ENCODE results near the gene THUMPD2.
A peak's percentile ranks its signal among the peaks of the same experiment; 100 is the strongest.
"Not testable (repeated sequence)": the region's sequence is repeated elsewhere in the genome, so short reads cannot be mapped to it uniquely, and the experiment has no call there.

Gene THUMPD2

DNA sequence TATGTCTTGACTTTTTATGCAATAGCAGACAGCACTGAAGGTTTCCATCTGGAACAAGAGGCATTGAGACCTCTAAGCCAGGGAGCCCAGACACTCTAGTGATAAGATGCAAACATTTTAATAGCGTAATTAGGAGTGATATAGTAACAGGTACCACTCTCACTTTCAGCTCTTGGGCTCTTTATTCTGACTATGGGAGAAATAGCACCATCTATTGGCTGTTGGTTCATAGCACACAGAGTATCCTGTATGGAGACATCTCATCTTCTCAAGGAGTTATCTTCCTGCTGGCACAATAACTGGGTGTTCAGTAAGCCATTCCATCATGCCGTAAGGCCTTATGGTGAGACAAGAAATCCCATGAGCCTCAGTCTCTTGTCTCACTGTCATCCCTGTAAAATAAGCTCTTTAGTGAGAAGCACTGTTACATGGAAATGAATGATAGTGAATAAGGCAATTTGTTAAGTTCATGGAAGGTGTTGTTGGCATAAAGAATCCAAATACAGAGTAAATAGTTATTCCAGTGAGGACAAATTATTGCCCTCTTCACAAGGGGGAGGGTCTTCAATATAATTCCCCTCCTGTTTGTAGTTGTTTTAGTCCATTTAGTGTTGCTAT, 48.3 kb downstream of the THUMPD2 start:
- no peak overlapping the region for H3K4me3 ChIP-seq (ENCODE audit: control insufficient read depth, low read depth, low read length)
- TF ChIP-seq, protein P1, sequence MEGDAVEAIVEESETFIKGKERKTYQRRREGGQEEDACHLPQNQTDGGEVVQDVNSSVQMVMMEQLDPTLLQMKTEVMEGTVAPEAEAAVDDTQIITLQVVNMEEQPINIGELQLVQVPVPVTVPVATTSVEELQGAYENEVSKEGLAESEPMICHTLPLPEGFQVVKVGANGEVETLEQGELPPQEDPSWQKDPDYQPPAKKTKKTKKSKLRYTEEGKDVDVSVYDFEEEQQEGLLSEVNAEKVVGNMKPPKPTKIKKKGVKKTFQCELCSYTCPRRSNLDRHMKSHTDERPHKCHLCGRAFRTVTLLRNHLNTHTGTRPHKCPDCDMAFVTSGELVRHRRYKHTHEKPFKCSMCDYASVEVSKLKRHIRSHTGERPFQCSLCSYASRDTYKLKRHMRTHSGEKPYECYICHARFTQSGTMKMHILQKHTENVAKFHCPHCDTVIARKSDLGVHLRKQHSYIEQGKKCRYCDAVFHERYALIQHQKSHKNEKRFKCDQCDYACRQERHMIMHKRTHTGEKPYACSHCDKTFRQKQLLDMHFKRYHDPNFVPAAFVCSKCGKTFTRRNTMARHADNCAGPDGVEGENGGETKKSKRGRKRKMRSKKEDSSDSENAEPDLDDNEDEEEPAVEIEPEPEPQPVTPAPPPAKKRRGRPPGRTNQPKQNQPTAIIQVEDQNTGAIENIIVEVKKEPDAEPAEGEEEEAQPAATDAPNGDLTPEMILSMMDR (conservative IDR thresholded peaks at IDR 0.05; ENCODE audit: control insufficient read depth, insufficient read depth, low read depth, low read length), result peak; percentile 69
- peak; percentile 42 for DNase-seq (ENCODE audit: low read depth)

DNA sequence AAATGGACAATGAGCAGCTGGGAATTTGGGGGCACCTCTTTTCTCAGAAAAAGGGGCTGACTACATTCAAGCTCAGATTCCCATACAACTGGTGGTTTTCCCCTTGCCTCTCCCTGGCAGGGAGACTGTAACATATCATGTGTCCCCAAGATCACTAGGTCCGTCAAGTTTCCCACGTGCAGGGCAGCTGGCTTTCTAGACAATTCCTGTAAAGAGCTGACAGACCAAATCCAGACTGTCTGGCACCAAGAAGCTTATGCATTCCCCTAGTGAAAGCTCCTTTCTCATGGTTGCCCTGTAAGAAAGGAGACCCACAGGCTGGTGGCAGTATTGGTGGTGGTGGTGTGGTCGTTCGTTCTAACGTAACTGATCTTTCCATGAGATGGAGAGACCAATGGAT, 48.8 kb downstream of the THUMPD2 start:
- no peak for DNase-seq (ENCODE audit: low read depth)
- TF ChIP-seq, protein P1 (conservative IDR thresholded peaks at IDR 0.05; ENCODE audit: control insufficient read depth, insufficient read depth, low read depth, low read length), result no peak
- no peak overlapping the region for H3K4me3 ChIP-seq (ENCODE audit: control insufficient read depth, low read depth, low read length)

DNA sequence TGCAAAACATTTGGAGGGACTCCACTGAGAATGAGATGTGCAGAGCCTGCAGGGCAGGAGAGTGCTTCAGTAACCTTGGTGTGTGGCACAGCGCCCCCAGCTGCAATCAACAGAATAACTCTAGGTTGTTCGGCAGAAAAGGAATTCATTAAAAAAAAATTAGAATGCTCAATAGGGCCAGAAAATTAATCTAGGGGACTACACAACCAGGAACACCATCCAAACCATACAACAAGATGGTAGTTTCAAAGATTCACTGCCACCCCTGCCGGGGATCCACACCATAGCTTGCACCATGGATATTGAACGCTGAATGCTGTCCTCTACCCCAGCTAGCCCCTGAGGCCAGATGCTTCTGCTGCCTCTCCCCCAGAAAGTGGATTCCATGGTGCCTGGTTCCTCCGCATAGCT, 50.1 kb downstream of the THUMPD2 start:
- TF ChIP-seq, protein P1 (conservative IDR thresholded peaks at IDR 0.05; ENCODE audit: control insufficient read depth, insufficient read depth, low read depth, low read length), result peak; percentile 82
- DNase-seq (ENCODE audit: low read depth), result peak; percentile 38

DNA sequence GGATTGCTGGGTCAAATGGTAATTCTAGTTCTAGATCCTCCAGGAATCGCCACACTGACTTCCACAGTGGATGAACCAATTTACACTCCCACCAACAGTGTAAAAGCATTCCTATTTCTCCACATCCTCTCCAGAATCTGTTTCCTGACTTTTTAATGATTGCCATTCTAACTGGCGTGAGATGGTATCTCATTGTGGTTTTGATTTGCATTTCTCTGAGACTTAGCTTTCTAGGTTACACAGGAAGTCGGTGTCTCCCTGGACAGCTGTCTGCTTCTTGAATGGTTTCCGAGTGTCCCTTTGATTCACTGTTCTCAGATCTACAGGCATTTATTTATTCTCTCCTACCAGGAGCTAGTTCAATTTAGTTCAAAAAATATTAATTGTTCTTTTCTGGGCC, 51.0 kb downstream of the THUMPD2 start:
- H3K4me3 ChIP-seq (ENCODE audit: control insufficient read depth, low read depth, low read length); DNase-seq (ENCODE audit: low read depth): not testable (repeated sequence)

More for the DNA sequence above, 50.1 kb downstream of the THUMPD2 start:
- H3K4me3 ChIP-seq (ENCODE audit: control insufficient read depth, low read depth, low read length), result no peak overlapping the region

DNA sequence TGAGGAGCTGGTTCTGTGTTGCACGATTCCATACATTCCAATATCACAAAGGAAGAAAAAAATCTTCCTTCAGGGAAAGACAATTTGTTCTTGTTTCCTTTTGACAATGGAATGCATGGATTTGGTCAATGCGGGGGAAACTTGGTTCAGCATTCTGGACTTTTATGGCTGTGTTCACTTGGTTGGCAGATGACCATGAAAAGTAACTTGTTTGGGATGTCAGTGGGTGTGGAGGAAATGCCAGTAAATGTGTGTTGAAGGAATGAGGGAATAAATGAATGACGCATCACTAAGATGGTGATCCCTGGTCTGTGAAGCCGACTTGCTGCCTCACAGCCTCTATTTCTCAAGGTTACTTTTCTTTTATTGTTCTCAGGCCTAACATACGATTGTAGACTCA, 53.7 kb downstream of the THUMPD2 start:
- TF ChIP-seq, protein P1 (conservative IDR thresholded peaks at IDR 0.05; ENCODE audit: control insufficient read depth, insufficient read depth, low read depth, low read length), result no peak
- H3K4me3 ChIP-seq (ENCODE audit: control insufficient read depth, low read depth, low read length), result no peak overlapping the region
- DNase-seq (ENCODE audit: low read depth), result peak; percentile 78

DNA sequence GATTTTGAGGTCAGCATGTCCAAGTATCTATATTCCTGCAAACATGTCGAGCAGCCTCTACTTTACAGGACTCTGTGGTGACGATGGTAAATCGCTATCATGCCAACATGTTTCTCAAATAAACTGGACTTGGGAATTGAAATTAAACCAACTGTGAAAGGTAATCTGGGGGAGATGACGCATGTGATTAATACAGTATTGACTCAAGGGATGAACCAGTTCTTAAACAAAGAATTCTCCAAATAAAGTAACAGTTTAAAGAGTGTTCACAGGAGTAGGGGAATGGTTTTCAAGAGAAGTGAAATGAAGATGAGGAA, 54.3 kb downstream of the THUMPD2 start:
- no peak overlapping the region for H3K4me3 ChIP-seq (ENCODE audit: control insufficient read depth, low read depth, low read length)
- DNase-seq (ENCODE audit: low read depth), result peak; percentile 24
- TF ChIP-seq, protein P1 (conservative IDR thresholded peaks at IDR 0.05; ENCODE audit: control insufficient read depth, insufficient read depth, low read depth, low read length), result no peak

DNA sequence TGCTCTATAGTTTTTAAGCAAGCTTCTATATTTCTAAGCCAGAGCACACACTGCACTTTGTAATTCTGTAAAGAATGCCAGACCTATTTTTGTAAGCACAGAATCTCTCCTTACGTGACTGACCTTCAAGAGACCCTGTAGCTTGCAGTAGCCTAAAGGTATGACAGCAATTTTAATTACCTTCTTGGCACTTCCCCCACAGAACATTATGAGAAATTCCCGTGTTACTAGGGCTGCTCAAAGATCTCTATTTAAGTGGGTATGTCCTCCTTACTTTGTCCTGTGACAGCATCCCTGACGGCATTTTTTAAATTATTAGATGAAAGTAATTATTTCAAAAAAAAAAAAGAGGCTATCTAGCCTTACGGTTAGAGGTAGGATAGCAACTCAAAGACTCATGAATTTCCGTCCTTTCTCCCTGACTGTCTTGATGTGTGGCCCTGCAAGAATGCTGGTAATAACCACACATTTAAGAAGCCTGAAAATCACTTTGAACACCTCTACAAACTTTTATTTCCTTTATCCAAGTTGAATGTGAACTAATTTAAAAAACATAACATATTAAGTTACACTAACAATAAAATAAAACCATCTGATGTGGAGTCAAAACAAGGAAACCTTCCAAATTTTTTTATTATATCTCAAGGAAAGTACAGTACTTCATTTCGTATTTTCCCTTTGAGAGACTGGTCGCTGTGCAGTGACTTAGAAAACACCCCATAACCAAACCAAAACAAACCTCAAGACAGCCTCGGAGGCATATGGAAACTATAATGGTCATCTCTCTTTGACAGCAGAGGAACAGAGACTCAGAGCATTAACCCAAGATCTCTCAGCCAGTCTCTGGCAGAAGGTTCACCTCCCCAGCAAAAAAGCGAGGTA, 54.9 kb downstream of the THUMPD2 start:
- H3K4me3 ChIP-seq (ENCODE audit: control insufficient read depth, low read depth, low read length), result no peak overlapping the region
- TF ChIP-seq, protein P1 (conservative IDR thresholded peaks at IDR 0.05; ENCODE audit: control insufficient read depth, insufficient read depth, low read depth, low read length), result no peak
- DNase-seq (ENCODE audit: low read depth), result no peak

All from fibroblast of mammary gland (primary cell).